ENCODE measurements around the gene PROSER3. TPM values are rescaled to one million over a fixed set of nuclear protein-coding genes. Genes with fewer than 3 reads are reported as not detected.

Gene PROSER3
- total RNA-seq, 4 donors from 2014 or later, result 8.2 to 34.3 (median 13.2) TPM

GRCh38 chr19:35776102-35776788, 18.3 kb downstream of the PROSER3 start:
- TF ChIP-seq POLR2A (IDR thresholded peaks at IDR 0.05), result no peak
- TF ChIP-seq CTCF (IDR thresholded peaks at IDR 0.05), result no peak
- Histone ChIP-seq H3K9me3 (no peaks in the 10 kb centered on the region), H3K27me3 (no peaks in the 10 kb centered on the region), H3K4me1 (peaks cover 6 to 8% of the 10 kb centered on the region in 2 donors), H3K36me3 (peaks cover 0 to 3% of the 10 kb centered on the region in 2 donors), H3K4me3 (replicated peaks in 1 of 3) (peak overlapping the region in 1 of 3 donors; percentile 83), H3K27ac (no peak overlapping the region)
- no peak for DNase-seq
- intact Hi-C loops (cut with DNase I), result no loop called here
- WGBS, 2 donors, result 59% methylated on average over 11 to 12 of the region's 13 CpGs

DNA sequence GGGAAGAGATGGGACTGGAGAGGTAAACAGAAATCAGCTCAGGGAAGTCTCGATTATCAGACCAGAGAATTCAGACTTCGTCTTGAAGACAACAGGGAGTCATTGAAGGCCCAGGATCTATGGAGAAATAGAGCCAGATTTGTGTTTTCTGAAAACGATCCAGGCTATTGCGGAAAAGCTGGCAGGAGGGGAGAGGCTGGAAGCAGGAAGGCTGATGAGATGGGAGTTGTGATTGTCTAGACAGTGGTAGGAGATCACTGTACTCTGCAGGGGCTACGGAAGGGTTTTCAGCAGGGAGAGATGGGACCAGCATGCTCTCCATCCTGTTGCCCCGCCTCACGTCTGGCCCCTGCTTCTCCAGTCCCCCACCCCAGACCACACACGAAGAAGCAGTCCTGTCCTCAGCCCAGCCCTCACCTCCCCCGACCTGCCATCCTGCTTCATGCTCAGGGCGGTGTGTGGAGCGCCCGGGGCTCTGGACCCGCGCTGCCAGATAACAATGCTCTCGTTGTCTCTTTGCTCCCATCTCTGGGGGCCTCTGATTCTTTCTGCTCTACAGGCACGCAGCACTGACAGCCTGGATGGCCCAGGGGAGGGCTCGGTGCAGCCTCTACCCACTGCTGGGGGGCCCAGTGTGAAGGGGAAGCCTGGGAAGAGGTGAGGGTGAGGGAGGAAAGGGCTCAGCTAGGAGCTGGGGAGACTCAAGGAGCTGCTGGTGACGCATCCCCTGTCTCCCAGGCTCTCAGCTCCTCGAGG, 19.3 kb downstream of the PROSER3 start:
- Histone ChIP-seq H3K4me1 (peaks cover 6 to 8% of the 10 kb centered on the region in 2 donors), H3K36me3 (peaks cover 0 to 3% of the 10 kb centered on the region in 2 donors), H3K27me3 (no peaks in the 10 kb centered on the region), H3K9me3 (no peaks in the 10 kb centered on the region), H3K27ac (no peak overlapping the region), H3K4me3 (replicated peaks in 1 of 3) (no peak overlapping the region)
- TF ChIP-seq POLR2A (IDR thresholded peaks at IDR 0.05), result no peak
- WGBS, 2 donors, result 61 to 66% methylated on average over 17 to 19 of the region's 19 CpGs
- intact Hi-C loops (cut with DNase I), result no loop called here
- no peak for DNase-seq

GRCh38 chr19:35777961-35778360, 20.0 kb downstream of the PROSER3 start:
- peaks cover 0 to 3% of the 10 kb centered on the region in 2 donors for H3K36me3 ChIP-seq
- no peaks in the 10 kb centered on the region for H3K9me3 ChIP-seq
- no peaks in the 10 kb centered on the region for H3K27me3 ChIP-seq
- TF ChIP-seq CTCF (IDR thresholded peaks at IDR 0.05) (no peak), POLR2A (IDR thresholded peaks at IDR 0.05) (no peak)
- WGBS, 2 donors, result 79 to 84% methylated on average over 6 to 7 of the region's 7 CpGs
- H3K4me3 ChIP-seq (replicated peaks in 1 of 3), result no peak overlapping the region
- DNase-seq, result no peak
- H3K4me1 ChIP-seq, result peaks cover 6 to 8% of the 10 kb centered on the region in 2 donors
- no peak overlapping the region for H3K27ac ChIP-seq
- intact Hi-C loops (cut with DNase I), result no loop called here

GRCh38 chr19:35779033-35779432, 21.1 kb downstream of the PROSER3 start:
- Histone ChIP-seq H3K4me1 (peaks cover 6 to 8% of the 10 kb centered on the region in 2 donors), H3K36me3 (peaks cover 0 to 3% of the 10 kb centered on the region in 2 donors), H3K9me3 (no peaks in the 10 kb centered on the region), H3K27ac (no peak overlapping the region), H3K27me3 (no peaks in the 10 kb centered on the region), H3K4me3 (replicated peaks in 1 of 3) (no peak overlapping the region)
- no peak for DNase-seq
- WGBS, 2 donors, result 93 to 94% methylated on average over 8 of the region's 8 CpGs
- no peak for TF ChIP-seq CTCF (IDR thresholded peaks at IDR 0.05)
- TF ChIP-seq POLR2A (IDR thresholded peaks at IDR 0.05), result no peak
- intact Hi-C loops (cut with DNase I), result no loop called here

DNA sequence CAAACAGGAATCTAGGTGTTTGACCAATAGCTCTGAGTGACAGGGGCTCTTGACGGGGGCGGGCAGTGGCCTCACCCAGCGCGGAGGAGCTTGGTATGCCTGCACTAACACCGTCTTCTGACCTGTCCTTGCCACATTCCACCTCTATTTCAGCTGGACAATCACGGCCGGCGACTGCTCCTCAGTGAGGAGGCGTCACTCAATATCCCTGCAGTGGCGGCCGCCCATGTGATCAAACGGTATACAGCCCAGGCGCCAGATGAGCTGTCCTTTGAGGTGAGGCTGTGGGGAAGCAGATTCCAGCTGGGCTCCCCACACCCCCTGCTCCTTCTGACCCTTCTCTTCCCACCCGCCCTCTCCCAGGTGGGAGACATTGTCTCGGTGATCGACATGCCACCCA, 22.1 kb downstream of the PROSER3 start:
- no peak overlapping the region for H3K4me3 ChIP-seq (replicated peaks in 1 of 3)
- WGBS, 2 donors, result 94 to 100% methylated on average over 3 to 16 of the region's 16 CpGs
- no peak overlapping the region for H3K27ac ChIP-seq
- no peak for DNase-seq
- no peaks in the 10 kb centered on the region for H3K27me3 ChIP-seq
- H3K36me3 ChIP-seq, result peaks cover 0 to 3% of the 10 kb centered on the region in 2 donors
- peaks cover under 1 to 3% of the 10 kb centered on the region in 2 donors for H3K4me1 ChIP-seq
- TF ChIP-seq CTCF (IDR thresholded peaks at IDR 0.05) (no peak), POLR2A (IDR thresholded peaks at IDR 0.05) (no peak)
- no peaks in the 10 kb centered on the region for H3K9me3 ChIP-seq
- intact Hi-C loops (cut with DNase I), result no loop called here
